OCI-LY7 (cell line): ENCODE results near the gene HMG20B. TPM values are rescaled to one million over a fixed set of nuclear protein-coding genes. Genes with fewer than 3 reads are reported as not detected.

Experiments
- BruUV-seq: library from RNA; stranded (reverse); fragments of 400-500 nt; replicated peaks from 2 replicates; lab custom pipeline; 2021; lab: Mats Ljungman, UMichigan
- CTCF ChIA-PET: fragments of 300-600 bp; sonication (Branson Sonifier 250); formaldehyde crosslinking; loops from one replicate; lab custom pipeline; 2022; ENCODE audit warnings: antibody characterized with exemption; ENCODE audit not compliant: unreplicated experiment; lab: Charles Lee
- POLR2A ChIA-PET: fragments of 300-600 bp; sonication (Branson Sonifier 250); formaldehyde crosslinking; loops from one replicate; lab custom pipeline; 2022; ENCODE audit warnings: antibody characterized with exemption; lab: Charles Lee
- DNase-seq: peaks from one replicate; pipeline ENCODE4 v3.0.0-alpha.2; 2015; ENCODE audit warnings: low spot score
- H2AFZ ChIP-seq: fragments of 200-600 bp; sonication (generic), shearing (Covaris generic); 2 replicates; pipeline ENCODE4 v1.6.1; 2014; ENCODE audit warnings: mild to moderate bottlenecking, antibody characterized with exemption, low read length, moderate library complexity
- H3K27ac ChIP-seq: fragments of 200-600 bp; sonication (generic); 2 replicates; pipeline ENCODE4 v1.5.1; 2014; ENCODE audit warnings: mixed run types, low read depth, mild to moderate bottlenecking, moderate library complexity, low read length, inconsistent platforms; ENCODE audit not compliant: poor library complexity, severe bottlenecking
- H3K36me3 ChIP-seq: fragments of 200-600 bp; sonication (generic); 2 replicates; pipeline ENCODE4 v1.6.1; 2014; ENCODE audit warnings: mild to moderate bottlenecking, antibody characterized with exemption, low read length, moderate library complexity, mixed read lengths; ENCODE audit not compliant: insufficient read depth
- H3K4me1 ChIP-seq: fragments of 200-600 bp; sonication (generic); 2 replicates; pipeline ENCODE4 v1.5.1; 2014; ENCODE audit warnings: mild to moderate bottlenecking, low read length; ENCODE audit not compliant: insufficient read depth, poor library complexity, severe bottlenecking
- H3K4me2 ChIP-seq: fragments of 200-600 bp; sonication (generic); 2 replicates; pipeline ENCODE4 v1.6.1; 2014; ENCODE audit warnings: mild to moderate bottlenecking, low read length
- H3K4me3 ChIP-seq: fragments of 200-600 bp; sonication (generic); 2 replicates; pipeline ENCODE4 v1.5.1; 2014; ENCODE audit warnings: mild to moderate bottlenecking, low read depth, low read length; ENCODE audit not compliant: poor library complexity, severe bottlenecking
- H3K79me2 ChIP-seq: fragments of 200-600 bp; sonication (generic); 2 replicates; pipeline ENCODE4 v1.6.1; 2016; ENCODE audit warnings: low read depth, mild to moderate bottlenecking, low read length, moderate library complexity, mixed read lengths; ENCODE audit not compliant: insufficient read depth
- H3K9me2 ChIP-seq: fragments of 200-600 bp; sonication (generic); 2 replicates; pipeline ENCODE4 v1.6.1; 2016; ENCODE audit warnings: mild to moderate bottlenecking, low read length, mixed read lengths; ENCODE audit not compliant: insufficient read depth
- H3K9me3 ChIP-seq: fragments of 200-600 bp; sonication (generic); 2 replicates; pipeline ENCODE4 v1.6.1; 2014; ENCODE audit warnings: mild to moderate bottlenecking, mixed run types, low read length, mixed read lengths
- H4K20me1 ChIP-seq: fragments of 200-600 bp; sonication (generic); 2 replicates; pipeline ENCODE4 v1.6.1; 2014; ENCODE audit warnings: mild to moderate bottlenecking, antibody characterized with exemption, low read length, moderate library complexity, mixed read lengths; ENCODE audit not compliant: insufficient read depth
- EZH2phosphoT487 ChIP-seq: fragments of 200-600 bp; sonication (generic); IDR thresholded peaks from 2 replicates; pipeline ENCODE4 v1.6.1; 2018; ENCODE audit warnings: low read depth, borderline replicate concordance, mild to moderate bottlenecking, mixed run types, antibody characterized with exemption, low read length, moderate library complexity, mixed read lengths
- intact Hi-C: fragments of 100-400 bp; cut with micrococcal nuclease; formaldehyde crosslinking; loops from one replicate; pipeline ENCODE4 v1.10.0; 2022; ENCODE audit not compliant: unreplicated experiment
- total RNA-seq, 2 experiments: library from RNA; depleted of rRNA in 1 of 2; stranded (reverse); fragments of >200 nt in 1 of 2; shearing (Covaris generic) in 1 of 2; gene quantifications; 2 replicates each; pipeline ENCODE4 v1.2.3, GENCODE V29; 2014 to 2022
- TF ChIP-seq, protein P1 (sequence below): fragments of 200-600 bp; sonication (generic); conservative IDR thresholded peaks from 2 replicates; pipeline ENCODE4 v1.5.1; 2014; ENCODE audit warnings: mild to moderate bottlenecking, antibody characterized with exemption, low read length, moderate library complexity, mixed read lengths

Gene HMG20B
- total RNA-seq, 2 experiments from 2014 or later, result 91.0 to 119 TPM

DNA sequence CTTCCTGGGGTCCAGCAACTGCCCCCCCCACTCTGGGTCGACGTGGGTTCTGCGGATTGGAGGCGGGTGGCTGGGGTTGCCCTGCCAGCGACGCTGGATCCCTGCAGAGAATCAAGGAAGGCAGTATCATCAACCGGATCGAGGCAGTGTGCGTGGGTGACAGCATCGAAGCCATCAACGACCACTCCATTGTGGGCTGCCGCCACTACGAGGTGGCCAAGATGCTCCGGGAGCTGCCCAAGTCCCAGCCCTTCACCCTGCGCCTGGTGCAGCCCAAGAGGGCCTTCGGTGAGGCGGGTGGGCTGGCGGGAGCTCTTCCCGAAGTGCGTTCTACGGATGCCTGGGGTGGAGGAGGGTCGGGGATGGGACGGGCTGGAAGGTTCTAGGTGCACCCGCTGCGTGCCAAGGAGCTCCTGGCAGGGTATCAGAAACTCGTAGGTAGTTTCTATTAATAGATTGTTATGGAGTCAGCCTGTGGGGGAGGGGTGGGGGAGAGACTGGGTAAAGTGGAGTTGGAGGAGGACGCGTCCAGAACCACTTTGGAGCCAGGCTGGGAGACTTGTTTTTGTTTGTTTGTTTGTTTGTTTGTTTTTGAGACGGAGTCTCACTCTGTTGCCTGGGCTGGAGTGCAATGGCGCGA lies 14.1 kb downstream of the HMG20B start:
- CTCF ChIA-PET, result interaction anchor here (0.6 kb wide), 1 partner anchor 32 kb away, joined by 4 read pairs; no protein-coding TSS in a partner anchor
- Histone ChIP-seq H3K9me3 (no peaks in the 10 kb centered on the region; the same call in 1 of the 2 replicates), H3K9me2 (no peaks in the 10 kb centered on the region), H3K4me1 (no peaks in the 10 kb centered on the region), H2AFZ (no peak overlapping the region), H3K27ac (no peak overlapping the region), H3K4me2 (no peak overlapping the region), H3K4me3 (no peak overlapping the region), H3K79me2 (no peaks in the 10 kb centered on the region), H4K20me1 (no peaks in the 10 kb centered on the region), H3K36me3 (no peaks in the 10 kb centered on the region)
- DNase-seq, result no peak
- TF ChIP-seq, protein P1, sequence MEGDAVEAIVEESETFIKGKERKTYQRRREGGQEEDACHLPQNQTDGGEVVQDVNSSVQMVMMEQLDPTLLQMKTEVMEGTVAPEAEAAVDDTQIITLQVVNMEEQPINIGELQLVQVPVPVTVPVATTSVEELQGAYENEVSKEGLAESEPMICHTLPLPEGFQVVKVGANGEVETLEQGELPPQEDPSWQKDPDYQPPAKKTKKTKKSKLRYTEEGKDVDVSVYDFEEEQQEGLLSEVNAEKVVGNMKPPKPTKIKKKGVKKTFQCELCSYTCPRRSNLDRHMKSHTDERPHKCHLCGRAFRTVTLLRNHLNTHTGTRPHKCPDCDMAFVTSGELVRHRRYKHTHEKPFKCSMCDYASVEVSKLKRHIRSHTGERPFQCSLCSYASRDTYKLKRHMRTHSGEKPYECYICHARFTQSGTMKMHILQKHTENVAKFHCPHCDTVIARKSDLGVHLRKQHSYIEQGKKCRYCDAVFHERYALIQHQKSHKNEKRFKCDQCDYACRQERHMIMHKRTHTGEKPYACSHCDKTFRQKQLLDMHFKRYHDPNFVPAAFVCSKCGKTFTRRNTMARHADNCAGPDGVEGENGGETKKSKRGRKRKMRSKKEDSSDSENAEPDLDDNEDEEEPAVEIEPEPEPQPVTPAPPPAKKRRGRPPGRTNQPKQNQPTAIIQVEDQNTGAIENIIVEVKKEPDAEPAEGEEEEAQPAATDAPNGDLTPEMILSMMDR, result no peak
- no peak for TF ChIP-seq EZH2phosphoT487
- POLR2A ChIA-PET, result no interaction called here
- BruUV-seq, result no TSS peak
- intact Hi-C loops, result no loop called here

DNA sequence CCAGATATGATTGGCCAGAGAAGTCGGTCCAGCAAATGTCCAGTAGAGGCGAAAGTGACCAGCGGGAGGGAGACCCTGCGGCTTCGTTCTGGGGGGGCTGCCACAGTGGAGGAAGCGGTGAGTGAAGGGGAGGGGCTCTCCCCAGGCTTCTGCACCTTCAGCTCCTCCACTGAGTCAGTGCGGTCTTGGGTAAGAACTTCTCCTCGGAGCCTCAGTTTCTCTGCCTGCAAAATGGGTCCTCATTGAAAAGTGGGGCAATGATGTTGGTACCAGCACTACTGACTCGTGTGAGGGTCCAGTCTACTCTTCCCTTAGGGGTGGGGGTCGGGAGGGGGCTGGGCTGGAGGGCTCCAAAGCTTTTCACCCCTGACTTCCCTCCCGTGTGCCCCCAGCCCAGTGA lies 16.7 kb downstream of the HMG20B start:
- Histone ChIP-seq H3K27ac (no peak overlapping the region), H2AFZ (no peak overlapping the region), H4K20me1 (no peaks in the 10 kb centered on the region), H3K4me3 (no peak overlapping the region), H3K79me2 (no peaks in the 10 kb centered on the region), H3K9me3 (no peaks in the 10 kb centered on the region; the same call in 1 of the 2 replicates), H3K36me3 (no peaks in the 10 kb centered on the region), H3K4me1 (no peaks in the 10 kb centered on the region), H3K4me2 (no peak overlapping the region), H3K9me2 (no peaks in the 10 kb centered on the region)
- no TSS peak for BruUV-seq
- TF ChIP-seq, protein P1, result no peak
- no peak for TF ChIP-seq EZH2phosphoT487
- CTCF ChIA-PET, result no interaction called here
- intact Hi-C loops, result no loop called here
- no peak for DNase-seq
- POLR2A ChIA-PET, result no interaction called here

- POLR2A ChIA-PET, result interaction anchor here (0.6 kb wide), 1 partner anchor 139 kb away, joined by 3 read pairs; no protein-coding TSS in a partner anchor
- no peak for DNase-seq
- intact Hi-C loops, result no loop called here
- Histone ChIP-seq H3K4me2 (no peak overlapping the region), H3K36me3 (no peaks in the 10 kb centered on the region), H2AFZ (no peak overlapping the region), H3K9me2 (no peaks in the 10 kb centered on the region), H3K4me3 (no peak overlapping the region), H4K20me1 (no peaks in the 10 kb centered on the region), H3K9me3 (no peaks in the 10 kb centered on the region; the same call in 1 of the 2 replicates), H3K79me2 (no peaks in the 10 kb centered on the region), H3K4me1 (no peaks in the 10 kb centered on the region), H3K27ac (no peak overlapping the region)
- TF ChIP-seq, protein P1, result no peak
- TF ChIP-seq EZH2phosphoT487, result no peak
- BruUV-seq, result no TSS peak
- CTCF ChIA-PET, result no interaction called here
These were observed 17.2 kb downstream of the HMG20B start for GRCh38 chr19:3589949-3590348.
